ENCODE measurements around the gene UBXN6.

- TF ChIP-seq POLR2A (IDR thresholded peaks at IDR 0.05) (no peak), CTCF (IDR thresholded peaks at IDR 0.05 in 4 of 5, conservative IDR thresholded peaks at IDR 0.05 in 1 of 5) (no peak)
These were observed 33.9 kb upstream of the UBXN6 start for GRCh38 chr19:4491446-4491845.

Data from gastrocnemius medialis (tissue), 4 donors.